NCI-H1417 (cell line): ENCODE results near the gene BMP8B.

Experiments used
- DNase-seq, 3 experiments: peaks; one replicate each; lab custom pipeline; 2025; lab: John Stamatoyannopoulos, UW

The BMP8B gene

DNA sequence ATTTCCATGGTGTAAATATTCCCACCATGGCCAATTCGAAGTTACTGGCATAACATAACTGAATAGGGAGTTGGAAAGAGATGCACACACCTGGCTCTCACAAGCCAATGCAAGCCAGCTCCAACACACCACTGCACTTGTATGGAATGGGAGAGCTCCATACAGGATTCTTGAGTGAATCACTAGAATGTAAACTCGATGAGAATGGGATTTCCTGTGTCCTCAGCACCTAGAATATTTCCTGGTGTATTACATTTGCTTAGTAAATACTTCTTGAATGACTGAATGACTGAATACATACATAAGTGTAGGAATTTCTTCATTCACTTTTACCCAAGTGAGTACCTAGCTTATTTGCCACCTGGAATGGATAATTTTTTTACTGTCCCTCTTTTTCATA lies 66.2 kb downstream of the BMP8B start:
- DNase-seq, result no peak

DNA sequence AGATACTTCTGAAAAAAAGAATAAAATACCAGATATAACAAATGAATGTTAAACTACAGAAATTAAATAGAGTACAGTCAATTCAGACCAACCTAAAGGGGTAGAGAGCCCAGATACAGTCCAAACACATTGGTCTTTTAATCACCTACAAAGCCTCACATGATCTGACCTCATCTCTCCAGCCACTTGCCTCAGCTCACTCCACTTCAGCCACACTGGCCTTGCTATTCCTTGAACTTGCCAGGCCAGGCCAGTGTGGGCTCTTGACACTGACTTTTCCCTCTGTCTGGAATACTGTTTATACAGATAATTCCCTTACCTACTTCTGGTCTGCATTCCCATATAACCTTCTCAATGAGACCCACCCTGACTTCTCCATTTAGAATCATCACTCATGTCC lies 67.0 kb downstream of the BMP8B start:
- no peak for DNase-seq

DNA sequence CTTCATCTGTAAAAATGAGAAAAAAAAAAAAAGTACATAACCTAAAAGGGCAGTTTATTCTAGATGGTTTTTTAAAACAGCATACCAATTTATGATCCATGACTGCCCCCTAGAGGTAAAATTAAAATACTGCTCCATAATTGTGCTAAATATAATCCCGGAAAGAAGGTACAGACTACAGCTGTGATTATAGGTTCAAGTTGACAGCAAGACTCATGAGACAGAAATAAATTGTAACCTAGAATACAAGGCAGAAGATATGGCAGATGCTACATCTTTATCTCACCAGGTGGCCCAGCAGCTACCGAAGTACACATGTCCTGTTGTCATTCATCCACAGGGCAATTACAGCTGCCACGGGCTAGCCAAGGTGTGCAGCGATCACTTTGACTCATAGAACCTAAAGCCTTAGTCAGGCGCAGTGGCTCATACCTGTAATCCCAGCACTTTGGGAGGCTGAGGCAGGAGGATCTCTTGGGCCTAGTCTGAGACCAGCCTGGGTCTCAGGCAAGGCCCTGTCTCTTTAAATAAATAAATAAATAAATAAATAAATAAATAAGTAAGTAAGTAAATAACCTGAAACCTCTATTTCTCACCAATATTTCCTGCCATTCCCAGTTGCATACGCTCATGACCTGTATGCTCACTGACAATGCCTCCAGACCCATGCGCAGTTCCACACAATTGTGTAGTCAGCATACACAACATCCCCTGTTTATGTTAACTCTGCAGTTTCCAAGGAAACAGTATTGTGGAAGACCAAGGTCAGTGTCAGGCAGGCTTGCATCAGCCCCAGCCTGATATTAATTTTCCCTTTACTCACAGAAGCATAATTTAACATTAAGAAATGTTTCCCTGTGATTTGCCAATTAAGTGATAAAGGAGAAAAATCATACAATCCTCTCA lies 68.3 kb downstream of the BMP8B start:
- peak; percentile 61 to 87 (median 74) for DNase-seq

DNA sequence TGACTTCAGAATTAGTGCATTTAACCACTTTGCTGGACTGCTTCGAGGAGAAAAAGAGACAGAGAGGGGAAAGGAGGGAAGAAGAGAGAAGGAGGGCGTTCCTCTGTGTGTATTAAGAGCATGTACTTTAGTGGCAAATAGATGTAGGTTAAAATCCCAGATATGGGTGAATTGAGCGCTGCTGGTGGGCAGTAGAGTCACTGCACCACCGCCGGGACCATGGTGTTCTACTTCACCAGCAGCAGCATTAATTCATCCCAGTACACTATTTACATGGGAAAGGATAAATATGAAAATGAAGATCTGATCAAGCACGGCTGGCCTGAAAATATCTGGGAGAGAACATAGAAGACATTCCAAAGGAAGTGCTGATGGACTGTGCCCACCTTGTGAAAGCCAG lies 70.9 kb downstream of the BMP8B start:
- no peak for DNase-seq

DNA sequence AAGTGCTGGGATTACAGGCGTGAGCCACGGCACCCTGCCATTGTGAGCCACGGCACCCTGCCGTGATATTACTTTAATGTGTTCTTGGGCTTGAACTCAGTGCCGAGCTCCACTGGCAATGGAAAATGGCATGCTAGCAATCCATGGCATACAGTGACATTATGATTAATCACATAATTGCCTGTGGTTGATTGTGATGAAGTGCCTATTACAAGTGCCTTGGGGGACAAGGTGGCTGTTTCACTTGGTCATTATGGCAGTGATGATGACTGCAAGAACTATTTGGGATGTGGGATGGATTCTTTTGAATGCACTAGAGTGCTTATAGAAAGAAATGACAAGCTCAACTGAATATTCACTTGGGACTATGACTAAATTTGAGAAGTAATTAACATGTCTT lies 75.1 kb downstream of the BMP8B start:
- peak; percentile 4 to 47 (median 7) for DNase-seq

DNA sequence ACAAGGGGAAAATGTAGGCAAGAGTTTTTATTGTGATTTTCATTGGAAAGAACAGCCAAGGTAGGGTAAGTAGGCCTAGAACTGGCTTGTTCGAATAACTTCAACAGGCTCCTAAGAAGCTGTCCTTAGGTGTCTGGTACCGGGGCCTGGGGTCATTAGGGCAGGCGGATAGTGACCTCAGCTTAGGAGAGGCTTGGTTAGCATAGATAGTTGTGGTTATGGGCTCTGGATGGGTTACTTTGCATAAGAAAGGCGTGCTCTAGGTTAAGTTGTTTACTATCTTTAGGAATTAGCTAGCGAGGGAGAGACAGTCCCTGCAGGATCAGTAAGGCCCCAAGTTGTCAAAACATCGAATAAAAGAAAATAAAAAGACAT lies 76.7 kb downstream of the BMP8B start:
- DNase-seq, result no peak

DNA sequence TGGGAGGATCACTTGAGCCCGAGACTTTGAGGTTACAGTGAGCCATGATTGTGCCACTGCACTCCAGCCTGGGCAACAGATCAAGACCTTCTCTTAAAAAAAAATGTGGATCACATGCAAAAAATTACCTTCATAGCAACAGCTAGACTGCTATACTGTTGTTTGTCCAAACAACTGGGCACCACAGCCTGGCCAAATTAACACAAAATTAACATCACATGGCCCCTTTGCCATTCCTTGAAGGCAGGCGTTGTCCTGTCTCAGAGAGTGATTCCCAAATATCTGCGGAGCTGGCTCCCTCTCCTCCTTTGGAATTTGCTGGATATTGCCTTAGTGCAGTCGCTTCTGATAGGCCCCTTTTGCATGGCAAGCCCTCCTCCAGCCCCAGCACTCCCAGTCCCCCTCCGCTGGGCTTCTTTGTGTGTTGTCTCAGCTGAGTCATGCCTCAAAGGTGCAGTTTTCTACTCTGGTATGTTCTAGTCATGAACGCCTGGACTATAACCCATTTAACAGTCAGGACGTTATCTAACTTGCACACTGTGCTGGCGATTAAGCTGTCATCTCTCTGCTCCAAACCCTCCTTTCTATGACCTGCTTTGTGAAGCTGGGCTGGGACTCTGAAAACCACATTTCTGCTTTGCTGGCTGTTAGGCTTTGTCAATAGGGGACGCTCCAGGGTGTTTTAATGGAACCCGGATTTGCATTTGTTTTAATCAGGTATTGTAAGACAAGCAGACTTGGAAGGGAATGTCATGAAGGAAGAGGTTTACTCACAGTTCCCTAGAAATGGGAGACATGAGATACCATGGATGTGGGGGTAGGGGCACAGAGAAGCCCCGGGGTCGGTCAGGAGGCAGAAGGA lies 77.3 kb downstream of the BMP8B start:
- DNase-seq, result no peak

DNA sequence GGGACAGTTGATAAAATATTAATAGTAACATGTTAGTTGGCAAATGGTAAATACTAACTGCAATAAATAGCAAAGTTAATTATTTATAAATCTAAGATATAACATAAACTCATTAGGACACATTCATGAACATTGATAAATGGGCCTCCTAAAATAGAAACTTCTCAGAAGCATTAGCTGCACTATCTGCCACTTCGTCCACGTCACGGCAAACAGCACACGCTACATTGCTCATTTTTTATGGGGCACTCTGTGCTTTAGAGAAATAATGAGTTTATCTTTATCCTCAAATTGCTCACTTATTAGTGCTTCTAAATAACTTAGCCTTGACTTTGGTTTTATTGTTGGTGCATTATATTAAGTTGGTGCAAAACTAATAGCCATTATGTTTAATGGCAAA lies 81.2 kb downstream of the BMP8B start:
- no peak for DNase-seq
